ENCODE data around the gene MTHFD1L.

DNA sequence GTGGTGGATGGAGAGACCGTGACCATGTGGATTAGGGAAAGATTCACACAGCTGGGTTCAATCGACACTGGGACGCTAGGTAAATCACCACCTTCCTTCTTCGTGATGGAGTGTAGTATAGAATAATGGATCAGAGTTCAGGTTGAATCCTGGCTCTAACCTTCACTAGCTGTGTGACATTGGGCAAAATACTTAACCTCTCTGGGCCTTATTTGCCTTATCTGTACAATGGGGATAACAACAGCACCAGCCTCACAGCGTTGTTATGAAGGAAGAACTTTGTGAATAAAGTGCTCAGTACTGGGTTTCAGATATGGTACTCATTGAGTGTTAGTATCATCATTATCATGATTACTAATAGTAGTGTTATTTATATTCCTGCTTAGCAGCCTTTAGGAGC, 248.1 kb downstream of the MTHFD1L start:
- no peak for TF ChIP-seq POLR2A (IDR thresholded peaks at IDR 0.05)
- no peak for TF ChIP-seq CTCF (IDR thresholded peaks at IDR 0.05)
